CD4-positive, alpha-beta T cell treated with Interleukin-1 beta for 1 hour (primary cell): ENCODE results near the gene ARHGDIG.
"Not testable (repeated sequence)": the region's sequence is repeated elsewhere in the genome, so short reads cannot be mapped to it uniquely, and the experiment has no call there.

Experiments used
- DNase-seq, 2 donors: peaks; one replicate each; pipeline ENCODE4 v3.0.0-alpha.2; 2020 to 2022

Gene ARHGDIG

DNA sequence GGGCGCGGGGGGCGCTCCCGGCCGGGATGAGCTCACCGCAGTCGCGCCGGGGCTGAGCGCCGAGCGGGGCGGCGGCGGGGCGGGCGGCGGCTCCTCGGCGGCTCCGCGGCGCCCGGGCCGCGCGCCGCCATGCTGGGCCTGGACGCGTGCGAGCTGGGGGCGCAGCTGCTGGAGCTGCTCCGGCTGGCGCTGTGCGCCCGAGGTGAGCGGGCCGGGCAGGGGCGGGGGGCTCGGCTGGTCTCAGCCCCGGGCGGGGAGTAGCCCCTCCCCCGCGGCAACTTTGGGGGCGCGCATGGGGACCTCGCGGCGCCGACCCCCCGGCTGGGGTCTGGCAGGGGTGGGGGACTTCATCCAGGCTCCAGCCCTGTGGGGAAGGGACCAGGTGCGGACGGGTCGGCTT lies at the start of gene ARHGDIG:
Gene ARHGDIG, plus strand, starts transcription at position 40 of the 400 bp plus-strand sequence. Its CDS starts 90 bp downstream, at position 130.
- DNase-seq: no peak

DNA sequence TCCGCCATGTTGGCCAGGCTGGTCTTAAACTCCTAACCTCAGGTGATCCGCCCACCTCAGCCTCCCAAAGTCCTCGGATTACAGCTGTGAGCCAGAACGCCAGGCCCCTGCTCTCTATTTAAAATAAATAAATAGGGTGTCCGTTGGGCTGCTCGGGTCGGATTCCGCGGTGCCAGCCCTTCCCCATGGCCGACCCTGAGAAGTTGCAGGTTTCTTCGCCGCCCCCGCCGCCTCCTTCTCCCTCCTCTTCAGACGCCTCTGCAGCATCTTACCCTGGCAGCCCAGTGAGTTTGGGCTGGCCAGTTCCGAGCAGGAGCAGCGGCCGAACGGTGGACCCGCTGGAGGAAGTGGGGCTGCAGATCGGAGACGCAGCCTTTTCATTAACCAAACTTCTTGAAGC lies 49.4 kb upstream of the ARHGDIG start:
- DNase-seq: no peak

DNA sequence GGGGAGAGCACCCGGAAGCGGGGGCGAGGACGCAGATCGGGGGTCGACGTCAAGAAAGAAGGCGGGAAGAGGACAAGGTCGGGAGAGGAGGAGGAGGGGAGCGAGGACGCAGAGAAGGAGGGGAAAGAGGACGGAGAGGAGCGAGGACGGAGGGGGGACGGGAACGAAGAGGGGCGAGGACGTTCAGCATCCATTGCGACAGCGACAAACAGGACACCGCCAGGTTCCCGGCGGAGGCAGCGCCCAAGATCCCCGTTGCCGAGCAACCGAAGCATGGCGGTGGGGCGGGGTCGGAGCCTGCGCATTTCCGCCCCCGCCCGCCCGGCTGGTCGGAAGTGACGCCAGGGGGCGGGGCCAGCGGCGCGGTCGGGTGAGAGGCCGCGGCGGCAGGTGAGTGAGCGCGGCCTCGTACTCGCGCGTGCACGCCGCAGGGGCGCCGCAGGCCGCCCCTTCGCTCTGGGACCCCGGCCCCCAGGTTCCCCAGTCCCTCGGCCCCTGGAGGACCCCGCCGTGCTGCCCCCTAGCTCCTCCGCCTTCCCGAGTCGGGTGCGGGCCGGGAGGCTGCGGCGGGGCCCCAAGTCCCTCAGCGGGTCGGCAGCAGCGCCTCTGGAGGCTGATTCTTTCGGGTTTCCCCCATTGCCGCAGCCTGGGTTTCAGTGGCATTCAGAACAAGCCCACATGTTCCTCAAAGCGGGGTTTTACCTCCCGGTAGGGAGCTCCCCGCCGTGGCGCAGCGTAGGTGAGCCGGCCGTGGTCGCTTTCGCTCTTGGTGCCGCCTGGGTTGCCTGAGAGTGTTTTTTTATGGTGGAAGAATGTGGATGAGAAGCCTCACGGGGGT lies 45.7 kb upstream of the ARHGDIG start, which contains the start of gene FAM234A:
Gene FAM234A, plus strand, starts transcription at position 354 of the 838 bp plus-strand sequence. CDS start 19,593 bp downstream, outside the sequence.
- peak; percentile 94 to 95 for DNase-seq

DNA sequence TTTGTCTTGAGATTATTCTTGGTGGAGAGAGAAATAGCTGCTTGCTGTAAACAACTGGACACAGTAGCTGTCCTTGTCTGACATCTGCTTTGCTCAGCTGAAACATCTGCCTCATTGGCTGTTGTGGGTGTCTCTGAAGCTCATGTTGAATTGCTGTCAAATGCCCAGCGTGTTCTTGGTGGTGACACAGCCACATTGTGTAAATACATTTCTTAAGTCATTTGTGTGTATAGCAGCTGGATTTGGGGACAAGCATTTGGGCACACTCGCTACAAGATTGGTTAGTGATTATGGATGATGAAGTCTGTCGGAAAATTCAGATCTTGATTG lies 40.5 kb upstream of the ARHGDIG start:
- no peak for DNase-seq

DNA sequence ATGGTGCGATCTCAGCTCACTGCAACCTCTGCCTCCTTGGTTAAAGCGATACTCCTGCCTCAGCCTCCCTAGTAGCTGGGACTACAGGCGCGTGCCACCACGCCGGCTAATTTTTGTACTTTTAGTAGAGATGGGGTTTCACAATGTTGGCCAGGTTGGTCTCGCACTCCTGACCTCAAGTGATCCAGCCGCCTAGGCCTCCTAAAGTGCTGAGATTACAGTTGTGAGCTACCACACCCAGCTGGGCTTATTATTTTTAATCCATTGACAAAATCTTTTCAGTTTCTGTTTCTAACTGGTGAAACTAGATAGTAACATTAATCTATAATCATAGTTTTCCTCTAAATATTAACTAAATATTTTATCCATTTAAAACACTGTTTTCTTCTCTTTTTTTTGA lies 39.8 kb upstream of the ARHGDIG start:
- no peak for DNase-seq

DNA sequence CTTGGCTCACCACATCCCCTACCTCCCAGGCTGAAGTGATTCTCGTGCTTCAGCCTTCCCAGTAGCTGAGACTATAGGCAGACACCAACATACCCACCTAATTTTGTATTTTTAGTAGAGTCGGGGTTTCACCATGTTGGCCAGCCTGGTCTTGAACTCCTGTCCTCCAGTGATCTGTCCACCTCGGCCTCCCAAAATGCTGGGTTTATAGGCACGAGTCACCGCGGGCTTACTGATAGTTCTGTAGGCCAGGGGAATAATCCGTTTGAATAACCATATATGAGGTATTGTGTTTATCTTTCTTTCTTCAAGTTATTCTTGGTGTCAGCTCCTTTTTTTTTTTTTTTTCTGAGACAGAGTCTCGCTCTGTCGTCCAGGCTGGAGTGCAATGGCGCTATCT lies 38.1 kb upstream of the ARHGDIG start:
- no peak for DNase-seq

DNA sequence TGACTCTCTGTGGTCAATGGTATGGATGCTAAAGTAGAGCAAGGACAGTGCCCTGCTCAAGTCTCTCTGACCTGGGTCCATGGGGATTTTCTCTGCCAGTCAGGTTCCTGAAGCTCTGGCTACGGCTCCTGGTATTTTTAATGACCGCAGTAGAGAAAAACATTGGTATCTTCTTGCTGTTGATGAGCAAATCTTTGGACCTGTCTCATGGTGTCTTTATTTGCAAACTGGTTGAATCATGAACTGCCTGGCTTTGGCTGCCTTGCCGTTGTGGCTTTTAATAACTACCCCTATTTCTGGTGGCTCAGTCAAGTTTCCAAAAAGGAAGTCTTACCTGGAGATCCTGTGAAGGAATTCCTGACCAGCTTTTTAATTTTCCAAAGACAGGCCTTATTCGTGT lies 37.0 kb upstream of the ARHGDIG start:
- no peak for DNase-seq

DNA sequence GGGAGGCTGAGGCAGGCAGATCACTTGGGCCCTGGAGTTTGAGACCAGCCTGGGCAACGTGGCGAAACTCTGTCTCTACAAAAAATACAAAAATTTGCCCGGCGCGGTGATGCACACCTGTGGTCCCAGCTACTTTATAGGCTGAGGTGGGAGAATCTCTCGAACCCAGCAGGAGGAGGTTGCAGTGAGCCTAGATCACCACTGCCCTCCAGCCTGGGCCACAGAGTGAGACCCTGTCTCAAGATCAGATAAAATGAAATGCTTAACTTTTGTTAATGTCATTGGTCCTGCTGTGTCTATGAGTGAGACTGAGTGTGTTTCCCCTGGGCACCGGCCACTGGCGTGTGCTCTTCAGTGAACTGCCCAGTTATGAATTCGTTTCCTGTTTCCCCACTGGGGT lies 35.3 kb upstream of the ARHGDIG start:
- DNase-seq: no peak

DNA sequence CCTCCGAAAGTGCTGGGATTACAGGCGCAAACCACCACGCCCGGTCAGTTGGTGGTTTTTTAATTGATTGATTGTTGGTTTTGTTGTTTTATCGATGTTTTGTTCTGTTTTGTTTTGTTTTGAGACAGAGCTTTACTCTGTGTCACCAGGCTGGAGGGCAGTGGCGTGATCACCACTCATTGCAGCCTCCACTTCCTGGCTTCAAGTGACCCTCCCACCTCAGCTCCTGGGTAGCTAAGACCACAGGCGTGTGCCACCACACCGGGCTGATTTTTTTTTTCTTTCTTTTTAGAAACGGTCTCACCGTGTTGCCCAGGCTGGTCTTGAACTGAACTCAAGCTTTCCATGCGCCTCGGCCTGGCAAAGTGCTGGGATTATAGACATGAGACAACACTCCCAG lies 33.4 kb upstream of the ARHGDIG start:
- DNase-seq: no peak

DNA sequence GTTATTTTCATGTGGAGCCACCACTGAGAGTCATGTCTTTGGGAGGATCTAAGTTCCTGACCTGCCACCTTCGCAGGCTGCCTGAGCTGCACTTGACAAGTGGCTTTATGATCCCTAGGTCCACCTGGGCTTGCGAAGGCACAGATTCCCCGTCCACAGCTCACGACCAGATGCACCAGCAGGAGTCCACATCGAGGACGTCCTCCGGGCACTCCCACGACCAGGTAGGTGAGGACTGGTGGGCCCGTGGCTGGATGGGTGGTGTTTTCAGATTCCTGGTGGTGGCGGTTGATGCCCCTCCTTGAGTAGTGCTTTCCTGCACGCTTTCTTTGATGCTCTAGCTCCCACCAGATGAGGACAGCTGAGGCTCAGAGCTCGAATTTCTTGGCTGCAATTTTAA lies 31.0 kb upstream of the ARHGDIG start:
- no peak for DNase-seq

DNA sequence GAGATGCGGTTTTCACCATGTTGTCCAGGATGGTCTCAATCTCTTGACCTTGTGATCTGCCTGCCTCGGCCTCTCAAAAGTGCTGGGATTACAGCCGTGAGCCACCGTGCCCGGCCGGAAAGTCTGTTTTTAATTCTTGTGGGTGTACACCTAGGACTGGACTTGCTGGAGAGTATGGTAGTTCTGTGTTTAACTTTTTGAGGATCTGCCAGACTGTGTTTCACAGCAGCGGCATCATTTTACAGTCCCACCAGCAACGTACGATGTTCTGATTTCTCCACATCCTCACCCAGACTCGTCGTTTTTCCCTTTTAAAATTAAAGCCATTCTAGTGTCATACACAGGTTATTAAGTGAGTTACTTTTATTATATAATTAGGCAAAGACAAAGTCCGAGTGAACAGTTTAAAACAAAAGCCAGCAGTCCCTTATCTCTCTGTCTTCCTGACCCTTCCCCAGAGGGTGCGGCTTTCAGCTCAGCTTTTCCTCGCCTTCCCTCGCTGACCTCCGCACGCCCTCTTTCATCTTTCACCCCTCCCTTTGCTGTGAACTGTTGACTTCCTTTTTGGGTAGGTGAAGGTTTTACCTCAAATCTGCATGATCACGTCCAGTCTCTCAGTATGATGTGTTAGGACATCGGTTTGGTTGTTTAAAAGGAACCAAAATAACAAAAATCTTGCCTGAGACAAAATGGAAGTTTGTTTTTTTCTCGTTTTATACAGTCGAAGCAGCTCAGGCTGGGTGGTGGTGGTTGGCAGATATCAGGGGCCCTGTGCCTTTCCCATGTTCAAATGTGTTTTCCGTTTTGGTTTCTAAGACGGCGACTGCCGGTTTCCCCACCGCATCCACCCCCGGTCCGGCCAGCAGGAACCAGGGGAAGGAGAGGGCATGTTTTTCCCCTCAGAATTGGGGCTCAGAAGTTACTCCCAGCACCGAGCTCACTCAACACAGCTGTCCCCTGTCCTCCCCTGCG lies 27.7 kb upstream of the ARHGDIG start:
- DNase-seq: peak; percentile 14 to 30

DNA sequence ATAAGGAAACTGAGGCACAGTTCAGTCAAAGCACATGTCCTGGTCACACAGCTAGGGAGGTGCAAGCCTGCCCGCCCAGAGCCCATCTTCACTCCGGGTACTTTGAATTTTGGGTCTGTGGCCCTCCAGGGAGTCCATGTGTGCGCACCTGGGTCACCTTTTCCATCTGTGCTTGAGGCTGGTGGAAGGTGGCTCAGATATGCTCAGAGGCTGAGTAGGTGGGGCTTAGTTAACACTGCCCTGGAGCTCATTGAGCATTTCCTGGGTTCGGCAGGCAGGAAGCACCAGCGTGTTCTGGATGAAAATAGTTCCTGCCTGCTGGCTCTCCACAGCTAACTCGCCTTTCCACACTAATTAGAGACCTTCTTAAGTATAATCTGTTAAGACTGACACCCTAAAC lies 26.6 kb upstream of the ARHGDIG start:
- peak in 1 of 2 donors; percentile 8 for DNase-seq

DNA sequence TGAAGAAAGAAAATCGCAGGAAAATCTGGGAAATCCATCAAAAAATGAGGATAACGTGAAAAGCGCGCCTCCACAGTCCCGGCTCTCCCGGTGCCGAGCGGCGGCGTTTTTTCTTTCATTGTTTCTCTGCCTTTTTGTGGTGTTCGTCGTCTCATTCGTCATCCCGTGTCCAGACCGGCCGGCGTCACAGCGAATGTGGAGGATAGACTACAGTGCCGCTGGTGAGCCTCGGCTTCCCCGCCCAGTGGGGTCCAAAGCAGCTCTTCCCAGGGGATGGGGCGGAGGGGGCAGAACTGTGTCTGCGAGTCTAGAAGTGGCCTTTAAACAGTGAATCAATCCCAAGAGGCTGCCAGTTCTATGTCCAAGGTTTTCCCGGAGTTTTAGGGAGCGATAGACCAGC lies 25.9 kb upstream of the ARHGDIG start:
- DNase-seq: no peak

DNA sequence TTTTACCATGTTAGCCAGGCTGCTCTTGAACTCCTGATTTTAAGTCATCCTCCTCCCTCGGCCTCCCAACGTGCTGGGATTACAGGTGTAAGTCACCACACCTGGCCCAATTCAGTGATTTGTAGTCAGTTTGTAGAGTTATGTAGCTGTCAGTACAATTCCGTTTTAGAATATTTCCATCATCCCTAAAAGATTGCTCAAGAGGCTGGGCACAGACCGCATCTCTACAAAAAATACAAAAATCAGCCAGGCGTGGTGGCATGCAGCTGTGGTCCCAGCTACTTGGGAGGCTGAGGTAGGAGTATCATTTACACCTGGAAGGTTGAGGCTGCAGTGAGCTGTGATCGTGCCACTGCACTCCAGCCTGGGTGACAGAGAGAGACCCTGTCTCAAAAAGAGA lies 25.2 kb upstream of the ARHGDIG start:
- DNase-seq: no peak

DNA sequence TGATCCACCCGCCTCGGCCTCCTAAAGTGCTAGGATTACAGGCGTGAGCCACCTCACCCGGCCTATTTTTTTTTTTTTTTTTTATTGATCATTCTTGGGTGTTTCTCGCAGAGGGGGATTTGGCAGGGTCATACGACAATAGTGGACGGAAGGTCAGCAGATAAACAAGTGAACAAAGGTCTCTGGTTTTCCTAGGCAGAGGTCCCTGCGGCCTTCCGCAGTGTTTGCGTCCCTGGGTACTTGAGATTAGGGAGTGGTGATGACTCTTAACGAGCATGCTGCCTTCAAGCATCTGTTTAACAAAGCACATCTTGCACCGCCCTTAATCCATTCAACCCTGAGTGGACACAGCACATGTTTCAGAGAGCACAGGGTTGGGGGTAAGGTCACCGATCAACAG lies 22.3 kb upstream of the ARHGDIG start:
- DNase-seq: not testable (repeated sequence)

DNA sequence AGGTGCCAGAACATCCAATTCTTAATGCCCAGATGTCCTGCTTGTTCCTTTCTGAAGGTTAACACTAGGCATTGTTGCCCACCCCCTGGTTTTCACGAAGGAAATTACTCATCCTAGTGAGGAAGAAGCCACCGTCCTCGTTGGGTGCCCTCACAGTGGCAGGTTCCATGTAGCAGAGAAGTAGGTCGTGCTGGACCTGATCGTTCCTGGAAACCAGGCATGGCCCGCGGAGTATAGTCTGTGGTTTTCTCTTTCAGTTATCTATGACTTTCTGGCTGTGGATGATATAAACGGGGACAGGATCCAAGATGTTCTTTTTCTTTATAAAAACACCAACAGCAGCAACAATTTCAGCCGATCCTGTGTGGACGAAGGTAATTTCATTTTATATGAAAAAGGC lies 21.2 kb upstream of the ARHGDIG start:
- DNase-seq: no peak

DNA sequence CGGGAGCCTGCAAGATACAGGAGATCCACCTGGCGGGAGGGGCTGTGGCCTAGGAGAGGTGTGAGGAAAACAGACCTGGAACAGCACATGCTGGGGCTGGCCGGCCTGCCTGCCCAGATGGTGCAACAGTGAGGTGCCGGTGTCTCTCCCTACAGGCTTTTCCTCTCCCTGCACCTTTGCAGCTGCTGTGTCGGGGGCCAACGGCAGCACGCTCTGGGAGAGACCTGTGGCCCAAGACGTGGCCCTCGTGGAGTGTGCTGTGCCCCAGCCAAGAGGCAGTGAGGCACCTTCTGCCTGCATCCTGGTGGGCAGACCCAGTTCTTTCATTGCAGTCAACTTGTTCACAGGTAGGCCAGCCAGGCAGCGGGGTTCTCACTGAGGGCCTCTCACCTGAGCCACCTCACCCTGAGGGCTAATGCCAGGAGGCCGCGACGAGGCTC lies 20.6 kb upstream of the ARHGDIG start:
- DNase-seq: no peak

DNA sequence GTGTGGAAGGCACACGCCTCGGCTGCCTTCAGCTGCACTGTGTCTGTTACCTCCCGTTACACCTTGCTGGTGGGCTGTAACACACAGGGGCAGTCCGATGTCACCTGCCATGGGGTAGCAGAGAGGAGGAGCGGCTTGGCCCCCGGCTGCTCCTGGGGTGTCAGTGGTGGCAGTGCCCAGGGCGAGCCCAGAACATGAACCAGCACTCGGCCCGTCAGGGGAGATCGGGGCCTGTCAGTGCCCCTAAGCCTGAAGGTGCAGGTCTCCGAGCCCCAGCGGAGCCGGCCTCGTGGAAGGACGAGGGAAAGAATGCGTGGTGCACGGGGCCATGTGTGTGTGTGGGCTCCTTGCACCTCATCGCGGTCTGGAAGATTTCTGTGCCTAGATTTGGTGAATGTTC lies 20.1 kb upstream of the ARHGDIG start:
- no peak for DNase-seq

DNA sequence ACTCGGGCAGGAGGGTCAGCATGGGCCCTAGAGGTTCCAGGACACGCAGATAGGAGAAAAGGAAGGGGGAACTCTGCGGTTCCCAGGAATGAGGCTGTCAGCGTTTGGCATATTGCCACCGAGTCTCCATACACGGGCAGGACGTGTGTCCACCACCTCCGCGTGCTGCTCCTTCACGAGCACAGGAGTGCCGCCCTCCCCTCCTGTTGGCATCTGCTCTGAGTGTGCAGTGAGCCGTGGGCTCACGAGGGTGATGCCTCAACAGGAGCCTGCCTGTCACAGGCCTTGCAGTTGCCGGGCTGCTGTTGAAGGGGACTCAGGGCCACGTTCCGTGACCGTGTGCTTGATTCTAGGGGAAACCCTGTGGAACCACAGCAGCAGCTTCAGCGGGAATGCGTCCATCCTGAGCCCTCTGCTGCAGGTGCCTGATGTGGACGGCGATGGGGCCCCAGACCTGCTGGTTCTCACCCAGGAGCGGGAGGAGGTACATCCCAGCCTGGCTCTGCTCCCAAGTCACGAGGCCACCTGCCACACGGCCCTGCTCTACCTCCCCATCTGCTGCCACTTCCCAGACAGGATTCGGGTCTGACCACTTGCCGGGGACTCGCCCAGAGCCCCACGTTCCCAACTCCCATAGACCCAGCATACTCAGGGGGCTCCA lies 19.2 kb upstream of the ARHGDIG start:
- no peak for DNase-seq

DNA sequence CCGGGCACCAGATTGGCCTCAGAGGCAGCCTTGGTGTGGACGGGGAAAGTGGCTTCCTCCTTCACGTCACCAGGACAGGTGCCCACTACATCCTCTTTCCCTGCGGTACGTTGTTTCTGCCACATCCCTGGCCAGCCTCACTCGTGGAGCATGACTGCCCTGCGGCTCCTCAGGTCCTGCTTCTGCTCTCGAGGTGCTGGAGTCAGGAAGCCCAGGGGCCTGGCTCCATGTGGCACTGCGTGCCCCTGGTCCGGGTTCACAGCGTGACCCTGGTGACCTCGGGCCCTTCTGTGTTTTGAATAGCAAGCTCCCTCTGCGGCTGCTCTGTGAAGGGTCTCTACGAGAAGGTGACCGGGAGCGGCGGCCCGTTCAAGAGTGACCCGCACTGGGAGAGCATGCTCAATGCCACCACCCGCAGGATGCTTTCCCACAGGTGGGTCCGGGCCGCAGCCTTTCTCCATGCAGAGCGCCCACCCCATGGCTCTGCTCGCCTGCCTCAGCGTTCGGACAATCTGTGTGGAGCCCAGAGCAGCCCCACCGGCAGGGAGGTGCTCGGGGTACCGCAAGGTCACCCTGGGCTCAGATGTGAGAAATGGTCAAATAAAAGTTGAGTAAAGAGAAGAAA lies 18.2 kb upstream of the ARHGDIG start:
- DNase-seq: no peak

DNA sequence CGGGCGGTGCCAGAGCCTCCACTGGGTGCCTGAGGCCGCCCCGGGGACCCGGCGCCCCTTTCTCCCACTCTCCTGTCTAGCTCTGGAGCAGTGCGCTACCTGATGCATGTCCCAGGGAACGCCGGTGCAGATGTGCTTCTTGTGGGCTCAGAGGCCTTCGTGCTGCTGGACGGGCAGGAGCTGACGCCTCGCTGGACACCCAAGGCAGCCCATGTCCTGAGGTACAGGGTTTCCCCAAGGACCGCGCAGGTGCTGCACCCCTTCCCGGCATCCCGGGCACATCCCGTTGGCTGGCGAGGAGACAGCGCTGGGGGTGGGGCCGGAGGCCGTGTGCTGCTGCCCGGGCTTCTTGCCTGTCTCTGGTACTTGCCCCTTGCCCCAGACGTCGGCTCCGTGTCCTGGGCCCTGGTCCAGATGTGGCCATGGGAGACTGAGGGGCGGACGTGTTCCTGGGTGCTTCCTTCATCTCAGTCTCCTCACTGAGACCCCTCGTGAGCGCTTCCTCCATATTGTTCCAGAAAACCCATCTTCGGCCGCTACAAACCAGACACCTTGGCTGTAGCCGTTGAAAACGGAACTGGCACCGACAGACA lies 17.1 kb upstream of the ARHGDIG start:
- no peak for DNase-seq

DNA sequence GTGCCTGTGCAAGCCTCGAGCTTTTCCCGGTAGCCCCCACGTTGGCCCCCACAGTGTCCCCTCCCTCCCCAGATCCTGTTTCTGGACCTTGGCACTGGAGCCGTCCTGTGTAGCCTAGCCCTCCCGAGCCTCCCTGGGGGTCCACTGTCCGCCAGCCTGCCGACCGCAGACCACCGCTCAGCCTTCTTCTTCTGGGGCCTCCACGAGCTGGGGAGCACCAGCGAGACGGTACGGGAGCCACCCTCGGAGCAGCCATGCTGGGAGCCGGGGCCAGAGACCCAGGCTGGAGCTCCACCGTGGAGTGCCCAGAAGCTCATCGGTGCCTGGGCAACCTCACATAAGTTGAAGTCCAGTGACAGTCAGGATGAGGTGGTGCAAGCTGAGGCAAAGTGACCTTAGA lies 16.4 kb upstream of the ARHGDIG start:
- DNase-seq: no peak
